Activated gamma-delta T cell treated with anti-CD3 and anti-CD28 coated beads, Interleukin-2, amount 50 U/mL, for 16 hours (primary cell): ENCODE results near the gene AANAT.

Source experiments
- DNase-seq: peaks from one replicate; pipeline ENCODE4 v3.0.0-alpha.2; 2020; ENCODE audit warnings: low read depth

The AANAT gene

GRCh38 chr17:76467366-76467765, at the start of gene AANAT:
Gene AANAT, plus strand, starts transcription at chr17:76467603. Its CDS starts 1,144 bp downstream, at chr17:76468747.
- DNase-seq = no peak

GRCh38 chr17:76419576-76420260, 47.7 kb upstream of the AANAT start:
- no peak for DNase-seq

- no peak for DNase-seq
Measured at GRCh38 chr17:76420356-76421043, 46.9 kb upstream of the AANAT start.

GRCh38 chr17:76421044-76421407, 46.4 kb upstream of the AANAT start:
- DNase-seq = no peak

GRCh38 chr17:76422406-76422805, 45.0 kb upstream of the AANAT start:
- DNase-seq = no peak

- DNase-seq = no peak
Measured at GRCh38 chr17:76422860-76423259, 44.5 kb upstream of the AANAT start.

- DNase-seq = no peak
Measured at GRCh38 chr17:76426853-76427252, 40.5 kb upstream of the AANAT start.

- no peak for DNase-seq
Measured at GRCh38 chr17:76427501-76428231, 39.7 kb upstream of the AANAT start.

- no peak for DNase-seq
Measured at GRCh38 chr17:76428511-76428910, 38.9 kb upstream of the AANAT start.

GRCh38 chr17:76431509-76431908, 35.9 kb upstream of the AANAT start:
- DNase-seq = no peak

GRCh38 chr17:76432004-76432403, 35.4 kb upstream of the AANAT start:
- no peak for DNase-seq

- DNase-seq = no peak
Measured at GRCh38 chr17:76432712-76433336, 34.6 kb upstream of the AANAT start.

GRCh38 chr17:76433693-76434092, 33.7 kb upstream of the AANAT start:
- no peak for DNase-seq

GRCh38 chr17:76434870-76435269, 32.5 kb upstream of the AANAT start:
- DNase-seq = no peak

- no peak for DNase-seq
Measured at GRCh38 chr17:76435751-76436150, 31.7 kb upstream of the AANAT start.

- DNase-seq = no peak
Measured at GRCh38 chr17:76437467-76438402, 29.7 kb upstream of the AANAT start.

GRCh38 chr17:76438906-76439305, 28.5 kb upstream of the AANAT start:
- DNase-seq = no peak

GRCh38 chr17:76439314-76439928, 28.0 kb upstream of the AANAT start:
- no peak for DNase-seq

- no peak for DNase-seq
Measured at GRCh38 chr17:76440751-76441362, 26.5 kb upstream of the AANAT start.

GRCh38 chr17:76441686-76442340, 25.6 kb upstream of the AANAT start:
- DNase-seq = no peak
